Loucy (cell line): ENCODE data around the gene TMEM51.

Experiments
- CTCF ChIP-seq: fragments of 200-600 bp; sonication (generic); conservative IDR thresholded peaks from 2 replicates; pipeline ENCODE4 v1.5.1; 2014; ENCODE audit warnings: mild to moderate bottlenecking, antibody characterized with exemption, low read length
- EZH2phosphoT487 ChIP-seq: fragments of 200-600 bp; IDR thresholded peaks from 2 replicates; pipeline ENCODE4 v1.6.1; 2018; ENCODE audit warnings: antibody characterized with exemption, mild to moderate bottlenecking, moderate library complexity, borderline replicate concordance

DNA sequence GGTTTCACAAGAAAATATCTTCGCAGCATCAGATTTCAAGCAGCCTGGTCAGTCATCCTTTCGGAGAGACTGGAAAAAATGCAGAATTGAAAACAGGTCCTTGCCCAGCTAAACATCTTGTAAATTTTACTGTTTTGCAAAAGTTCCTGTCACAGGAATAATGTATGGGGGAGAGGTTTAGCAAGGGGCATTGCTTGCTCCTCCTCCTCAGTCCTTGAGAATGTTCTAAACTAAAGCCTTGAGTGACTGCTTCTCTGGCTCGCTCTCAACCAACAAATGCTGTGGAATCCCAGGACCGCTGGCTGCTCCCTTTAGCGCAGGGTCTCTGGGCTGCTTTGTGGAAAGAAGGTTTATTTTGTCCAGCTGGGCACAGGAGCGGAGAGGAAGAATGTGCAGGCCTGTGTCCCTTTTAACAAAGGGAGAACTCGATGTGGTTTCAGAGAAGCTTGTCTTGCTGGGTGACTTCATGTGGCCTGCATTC lies 59.8 kb downstream of the TMEM51 start:
- TF ChIP-seq CTCF (no peak), EZH2phosphoT487 (no peak)
